NCI-H2107 treated with DMSO at 0.1 percent for 48 hours (cell line): ENCODE results near the gene PITRM1.
A peak's percentile ranks its signal among the peaks of the same experiment; 100 is the strongest.
"Not testable (repeated sequence)": the region's sequence is repeated elsewhere in the genome, so short reads cannot be mapped to it uniquely, and the experiment has no call there.

ENCODE experiments used
- DNase-seq: peaks from one replicate; lab custom pipeline; 2025; ENCODE audit not compliant: unreplicated experiment; lab: John Stamatoyannopoulos, UW

Gene PITRM1, protein sequence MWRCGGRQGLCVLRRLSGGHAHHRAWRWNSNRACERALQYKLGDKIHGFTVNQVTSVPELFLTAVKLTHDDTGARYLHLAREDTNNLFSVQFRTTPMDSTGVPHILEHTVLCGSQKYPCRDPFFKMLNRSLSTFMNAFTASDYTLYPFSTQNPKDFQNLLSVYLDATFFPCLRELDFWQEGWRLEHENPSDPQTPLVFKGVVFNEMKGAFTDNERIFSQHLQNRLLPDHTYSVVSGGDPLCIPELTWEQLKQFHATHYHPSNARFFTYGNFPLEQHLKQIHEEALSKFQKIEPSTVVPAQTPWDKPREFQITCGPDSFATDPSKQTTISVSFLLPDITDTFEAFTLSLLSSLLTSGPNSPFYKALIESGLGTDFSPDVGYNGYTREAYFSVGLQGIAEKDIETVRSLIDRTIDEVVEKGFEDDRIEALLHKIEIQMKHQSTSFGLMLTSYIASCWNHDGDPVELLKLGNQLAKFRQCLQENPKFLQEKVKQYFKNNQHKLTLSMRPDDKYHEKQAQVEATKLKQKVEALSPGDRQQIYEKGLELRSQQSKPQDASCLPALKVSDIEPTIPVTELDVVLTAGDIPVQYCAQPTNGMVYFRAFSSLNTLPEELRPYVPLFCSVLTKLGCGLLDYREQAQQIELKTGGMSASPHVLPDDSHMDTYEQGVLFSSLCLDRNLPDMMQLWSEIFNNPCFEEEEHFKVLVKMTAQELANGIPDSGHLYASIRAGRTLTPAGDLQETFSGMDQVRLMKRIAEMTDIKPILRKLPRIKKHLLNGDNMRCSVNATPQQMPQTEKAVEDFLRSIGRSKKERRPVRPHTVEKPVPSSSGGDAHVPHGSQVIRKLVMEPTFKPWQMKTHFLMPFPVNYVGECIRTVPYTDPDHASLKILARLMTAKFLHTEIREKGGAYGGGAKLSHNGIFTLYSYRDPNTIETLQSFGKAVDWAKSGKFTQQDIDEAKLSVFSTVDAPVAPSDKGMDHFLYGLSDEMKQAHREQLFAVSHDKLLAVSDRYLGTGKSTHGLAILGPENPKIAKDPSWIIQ

DNA sequence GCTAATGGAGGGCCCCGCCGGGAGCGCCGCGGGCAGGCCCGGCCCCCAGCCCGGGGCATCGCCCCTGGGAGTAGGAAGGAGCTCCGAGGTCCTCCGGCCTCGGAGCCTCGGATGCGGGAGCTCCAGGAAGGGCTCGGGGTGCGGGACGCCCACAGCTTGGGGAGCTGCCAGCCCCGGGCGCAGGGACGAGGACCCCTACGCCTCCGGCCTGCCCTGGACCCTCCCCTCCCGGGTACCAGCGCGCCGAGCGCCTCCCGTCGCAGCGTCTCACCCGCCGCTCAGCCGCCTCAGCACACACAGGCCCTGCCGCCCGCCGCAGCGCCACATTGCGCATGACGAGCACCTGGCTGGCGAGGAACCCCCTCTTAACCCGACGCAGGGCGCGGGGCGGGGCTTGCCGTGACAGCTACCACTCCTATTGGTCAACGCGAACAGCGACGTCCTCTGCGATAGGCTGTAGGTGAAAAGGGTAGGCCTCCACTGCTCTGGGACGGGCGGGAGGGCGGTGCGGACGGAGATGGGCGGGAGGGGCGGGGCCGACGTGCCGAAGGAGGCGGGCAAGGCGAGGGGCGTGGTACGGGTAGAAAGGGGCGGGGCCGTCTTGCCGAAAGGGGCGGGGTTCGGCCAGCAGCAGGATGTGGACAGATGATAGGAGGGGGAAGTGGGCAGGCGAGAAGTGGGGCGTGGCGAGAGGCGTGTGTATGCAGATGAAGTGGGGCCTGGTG, at the start of gene PITRM1:
Gene PITRM1 (minus strand): TSS at position 337 of the 725 bp plus-strand sequence. CDS start 10 bp downstream, at position 327.
- DNase-seq, result peak; percentile 93

DNA sequence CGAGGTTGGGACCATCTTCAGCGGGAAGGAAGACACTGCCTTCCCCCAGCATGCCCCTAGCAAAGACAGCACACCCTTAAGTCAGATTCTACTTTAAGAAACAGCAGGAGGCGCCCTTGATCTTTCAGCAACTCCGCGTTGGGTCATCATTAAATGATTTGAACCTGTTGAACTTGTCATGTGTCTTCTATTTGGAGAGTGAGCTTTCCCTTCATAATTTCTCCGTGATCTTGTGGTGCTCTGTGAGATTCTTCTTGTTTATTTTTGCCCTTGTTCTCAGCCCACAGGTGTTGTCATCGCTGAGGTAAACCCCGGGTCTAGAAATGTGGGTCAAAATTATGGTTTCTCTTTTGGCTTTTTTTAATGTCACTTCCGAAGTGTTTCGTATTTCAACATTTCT, 49.5 kb upstream of the PITRM1 start:
- no peak for DNase-seq

DNA sequence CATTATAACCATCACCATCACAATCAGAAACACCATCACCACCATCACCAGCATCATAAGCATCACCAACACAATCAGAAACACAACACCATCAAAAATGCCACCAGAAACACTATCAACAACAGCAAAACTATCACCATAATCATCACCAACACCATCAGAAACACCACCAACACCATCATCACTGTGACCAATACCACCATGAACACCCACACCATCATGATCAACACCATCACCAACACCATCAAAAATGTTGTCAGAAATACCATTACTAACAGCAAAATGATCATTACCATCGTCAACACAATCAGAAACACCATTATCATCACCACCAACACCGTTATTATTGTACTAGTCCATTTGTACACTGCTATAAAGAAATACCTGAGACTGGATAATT, 49.0 kb upstream of the PITRM1 start:
- not testable (repeated sequence) for DNase-seq

DNA sequence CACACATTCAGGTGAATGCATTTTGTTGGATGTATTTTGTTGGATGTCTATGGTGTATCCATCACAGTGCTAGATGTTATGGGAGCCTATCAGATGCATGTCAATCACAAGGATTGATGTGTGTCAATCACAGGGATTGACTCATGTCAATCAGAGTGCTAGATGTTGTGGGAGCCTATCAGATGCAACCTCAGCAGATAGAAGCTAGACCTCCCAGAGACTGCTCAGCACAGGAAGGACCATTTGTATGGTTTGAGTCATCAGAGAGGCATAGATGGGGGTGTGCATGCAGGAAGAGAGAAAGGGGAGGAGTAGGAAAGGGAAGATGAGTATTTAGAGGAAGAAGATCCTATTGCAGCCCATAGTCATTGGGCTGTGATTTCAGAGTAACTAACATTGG, 48.3 kb upstream of the PITRM1 start:
- no peak for DNase-seq

DNA sequence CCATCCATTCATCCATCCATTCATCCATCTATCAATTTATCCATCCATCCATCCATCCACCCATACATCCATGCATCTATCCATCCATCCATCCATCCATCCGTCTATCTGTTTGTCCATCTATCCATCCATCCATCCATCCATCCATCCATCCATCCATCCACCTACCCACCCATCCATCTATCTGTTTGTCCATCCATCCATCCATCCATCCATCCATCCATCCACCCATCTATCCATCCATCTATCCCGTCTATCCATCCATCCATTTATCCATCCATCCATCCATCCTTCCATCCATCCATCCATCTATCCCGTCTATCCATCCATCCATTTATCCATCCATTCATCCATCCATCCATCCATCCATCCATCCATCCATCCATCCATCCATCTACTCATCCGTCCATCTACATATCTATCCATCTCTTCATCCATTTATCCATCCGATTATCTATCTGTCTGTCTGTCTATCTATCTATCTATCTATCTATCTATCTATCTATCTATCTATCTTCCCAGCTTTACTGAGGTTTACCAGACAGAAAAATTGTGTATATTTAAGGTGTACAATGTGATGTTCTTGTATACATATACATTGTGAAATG, 46.5 kb upstream of the PITRM1 start:
- not testable (repeated sequence) for DNase-seq

DNA sequence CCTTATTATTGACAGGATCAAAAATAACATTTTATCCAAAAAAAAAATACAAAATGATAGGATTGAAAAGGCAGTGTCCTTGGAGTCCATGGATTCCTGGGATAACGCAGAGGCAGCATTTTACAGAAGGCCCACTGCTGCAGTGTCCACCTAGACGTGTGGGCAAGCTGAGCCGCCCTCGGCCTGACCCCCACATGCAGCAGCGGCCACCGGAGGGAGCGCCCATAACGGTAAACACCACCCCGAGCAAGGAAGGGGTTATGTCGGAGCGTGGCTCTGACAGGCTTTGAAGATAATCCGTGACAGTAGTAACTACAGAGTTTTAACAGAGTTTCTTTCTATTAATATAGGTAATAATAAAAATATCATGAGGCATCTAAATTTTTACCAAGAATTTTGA, 45.3 kb upstream of the PITRM1 start:
- DNase-seq, result no peak

DNA sequence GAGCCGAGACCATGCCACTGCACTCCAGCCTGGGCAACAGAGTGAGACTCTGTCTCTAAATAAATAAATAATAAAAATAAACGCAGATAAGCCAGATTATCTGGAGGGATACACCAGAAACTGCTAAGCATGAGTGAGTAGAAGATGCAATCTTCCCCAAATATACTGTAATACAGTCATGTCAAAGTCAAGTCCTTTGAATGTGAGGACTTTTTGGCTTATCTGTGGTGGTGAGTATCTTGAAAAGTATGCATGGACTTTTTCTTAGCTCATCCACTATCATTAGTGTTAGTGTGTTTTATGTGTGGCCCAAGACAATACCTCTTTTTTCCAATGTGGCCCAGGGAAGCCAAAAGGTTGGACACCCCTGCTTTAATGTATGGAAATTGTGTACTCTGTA, 44.7 kb upstream of the PITRM1 start:
- no peak for DNase-seq

DNA sequence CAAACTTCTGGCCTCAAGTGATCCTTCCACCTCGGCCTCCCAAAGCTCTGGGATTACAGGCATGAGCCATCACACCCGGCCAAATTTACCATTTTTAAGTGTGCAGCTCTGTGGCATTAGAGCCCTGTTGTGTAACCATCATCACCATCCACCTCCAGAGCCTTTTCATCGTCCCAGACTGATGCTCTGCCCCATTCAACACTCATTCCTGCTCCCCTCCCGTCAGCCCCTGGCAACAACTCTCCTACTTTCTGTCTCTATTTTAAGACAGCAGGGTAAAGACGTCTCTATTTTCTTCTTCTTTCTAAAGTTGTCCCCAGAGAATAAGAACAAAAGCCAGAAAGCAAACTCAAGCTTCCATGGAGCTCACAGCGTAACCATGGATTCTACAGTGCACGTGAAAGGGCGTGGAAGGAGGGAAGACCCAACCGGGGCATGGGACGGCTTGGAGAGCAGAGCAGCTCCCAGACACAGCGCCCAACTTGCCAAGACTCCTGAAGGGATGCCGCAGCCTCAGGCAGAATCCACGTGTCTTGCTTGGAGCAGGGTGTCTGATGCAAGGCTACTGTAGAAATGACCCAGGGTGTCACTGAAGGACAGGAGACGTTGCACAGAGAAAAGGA, 42.7 kb upstream of the PITRM1 start:
- DNase-seq, result no peak

DNA sequence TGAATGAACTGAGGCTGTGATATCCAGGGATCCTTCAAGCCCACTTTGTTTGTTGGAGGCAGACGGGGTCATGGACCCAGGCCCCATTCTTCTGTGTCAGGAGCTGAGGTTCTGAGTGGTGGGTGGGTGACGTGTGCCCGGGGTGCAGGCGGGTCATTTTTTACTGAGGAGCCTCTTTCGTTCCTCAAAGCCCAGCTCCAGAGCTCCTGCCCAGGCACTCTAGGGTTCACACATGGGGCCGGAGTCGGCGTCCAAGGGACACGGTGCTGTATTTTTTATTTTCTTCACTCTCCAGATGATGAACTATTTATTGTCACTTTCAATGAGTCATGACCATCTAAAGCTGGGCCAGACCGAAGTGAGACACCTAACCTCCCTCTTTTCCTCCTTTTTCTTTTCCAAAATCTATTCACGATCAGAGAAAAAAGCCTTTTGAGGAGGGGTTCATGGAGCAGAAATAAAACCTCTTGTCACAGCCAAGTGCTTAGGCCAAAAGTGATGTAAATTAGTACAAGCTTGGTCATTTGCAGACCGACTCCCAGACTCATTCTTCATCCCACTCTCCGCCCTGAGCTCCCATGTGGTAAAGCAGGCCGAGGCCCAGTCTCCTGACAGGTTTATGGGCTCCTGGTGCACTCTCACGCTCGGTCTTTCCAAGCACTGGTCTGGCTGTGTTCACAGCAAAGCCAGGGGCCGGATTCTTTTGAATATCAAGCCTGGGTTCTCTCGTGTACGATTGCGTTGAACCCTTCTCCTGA, 41.4 kb upstream of the PITRM1 start:
- DNase-seq, result no peak

DNA sequence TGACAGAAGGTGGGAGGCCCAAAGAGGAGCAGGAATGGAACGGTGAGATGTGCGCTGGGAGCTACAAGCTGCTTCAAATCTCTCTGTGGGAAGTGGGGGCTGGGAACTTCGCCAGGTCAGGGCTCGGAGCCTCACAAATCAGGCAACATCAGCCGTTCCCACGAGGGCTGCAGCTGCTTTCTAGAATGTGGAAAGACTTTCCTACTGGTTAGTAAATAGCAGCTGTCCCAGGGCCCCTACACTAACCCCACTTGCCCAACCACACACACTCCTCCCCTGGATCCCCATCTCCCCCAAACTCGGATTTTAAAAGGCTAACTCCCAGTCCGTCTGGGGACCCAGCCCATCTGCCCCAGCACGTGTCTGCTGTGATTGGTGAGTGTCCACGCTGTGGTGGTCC, 40.6 kb upstream of the PITRM1 start:
- DNase-seq, result no peak

DNA sequence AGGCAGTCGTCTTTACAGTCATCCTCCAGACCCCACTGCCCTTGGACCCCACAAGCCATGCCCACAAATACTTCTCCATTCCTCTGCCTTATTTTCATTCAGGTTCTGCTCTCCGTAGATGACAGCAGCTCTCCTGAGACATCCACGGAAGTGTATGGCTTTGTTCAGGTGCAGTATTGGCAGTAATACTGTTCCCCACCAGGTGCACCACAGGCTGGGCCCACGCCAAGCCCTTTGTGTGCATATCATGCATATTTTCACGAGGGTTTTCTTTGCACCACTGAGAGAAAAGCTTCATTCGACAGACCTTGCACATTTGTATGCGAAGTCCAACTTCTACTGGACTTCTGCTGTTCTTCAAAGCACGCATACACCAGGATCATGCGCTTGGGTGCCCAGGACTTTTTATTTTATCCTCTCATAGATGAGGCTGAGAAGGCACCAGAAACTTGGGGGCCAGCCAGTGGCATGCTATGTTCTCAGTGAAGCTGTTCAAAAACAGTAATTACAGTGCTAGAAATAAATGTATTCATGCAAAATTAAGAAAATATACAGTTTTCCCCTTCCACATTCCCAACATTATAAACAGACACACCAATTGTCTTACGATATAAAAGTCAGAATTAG, 37.8 kb upstream of the PITRM1 start:
- DNase-seq, result no peak

DNA sequence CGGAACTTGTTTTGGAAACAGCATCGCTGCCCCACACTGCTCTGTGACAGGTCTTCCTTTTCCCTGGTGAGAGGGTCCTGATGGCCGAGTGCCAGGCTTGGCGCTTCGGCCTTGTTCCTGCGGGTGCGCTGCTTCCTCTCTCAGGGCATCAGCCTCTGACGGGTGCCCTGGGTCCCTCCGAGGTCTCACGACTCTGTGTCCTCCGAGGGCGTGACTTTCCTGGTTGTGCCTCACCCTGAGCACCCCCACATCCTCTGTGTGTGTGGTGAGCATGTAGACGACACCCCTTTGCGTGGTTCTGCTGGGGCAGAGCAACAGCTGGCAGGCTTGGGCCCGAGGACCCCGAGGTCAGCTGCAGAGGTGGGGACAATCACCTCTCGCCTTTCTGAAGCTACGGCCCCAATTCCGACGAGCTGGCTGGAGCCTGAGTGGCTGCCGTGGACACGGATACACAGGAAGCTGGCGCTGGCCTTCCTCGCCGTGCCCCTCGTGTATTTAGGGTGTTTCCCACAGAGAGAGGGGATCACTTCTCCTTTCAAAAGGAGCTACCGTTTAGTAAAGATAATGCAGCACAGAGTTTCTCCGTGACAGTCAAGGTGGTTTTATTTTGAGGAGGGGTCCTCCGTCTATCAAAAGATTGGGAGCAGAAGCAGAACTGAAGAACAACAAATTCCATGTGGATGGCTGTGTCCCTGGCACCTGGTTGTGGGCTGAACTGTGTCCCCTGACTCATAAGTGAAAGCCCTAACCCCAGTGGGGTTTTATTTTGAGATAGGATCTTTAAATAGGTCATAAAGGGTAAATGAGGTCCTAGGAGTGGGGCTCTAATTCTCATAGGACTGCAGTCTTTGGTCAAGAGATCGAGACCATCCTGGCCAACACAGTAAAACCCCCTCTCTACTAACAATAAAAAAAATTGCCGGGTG, 36.2 kb upstream of the PITRM1 start:
- no peak for DNase-seq

DNA sequence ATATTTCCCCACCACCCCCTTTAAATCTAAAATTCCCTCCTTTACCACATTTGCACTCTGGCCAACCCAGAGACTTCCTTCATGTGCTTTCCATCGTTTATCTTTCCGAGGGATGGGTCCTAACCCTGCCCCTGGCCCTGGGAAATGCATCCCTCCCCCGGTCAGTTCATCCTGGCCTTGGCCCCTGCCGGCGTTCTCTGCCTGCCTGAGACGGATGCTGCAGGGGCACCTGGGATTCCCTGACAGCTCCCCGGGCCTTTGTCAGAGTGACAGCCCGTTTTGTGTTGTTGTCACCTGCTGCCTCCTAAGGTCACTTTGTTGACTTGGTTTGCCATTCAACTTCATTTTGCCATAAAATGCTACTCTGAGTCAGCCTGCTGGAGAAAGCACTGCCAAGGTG, 34.8 kb upstream of the PITRM1 start:
- DNase-seq, result no peak

DNA sequence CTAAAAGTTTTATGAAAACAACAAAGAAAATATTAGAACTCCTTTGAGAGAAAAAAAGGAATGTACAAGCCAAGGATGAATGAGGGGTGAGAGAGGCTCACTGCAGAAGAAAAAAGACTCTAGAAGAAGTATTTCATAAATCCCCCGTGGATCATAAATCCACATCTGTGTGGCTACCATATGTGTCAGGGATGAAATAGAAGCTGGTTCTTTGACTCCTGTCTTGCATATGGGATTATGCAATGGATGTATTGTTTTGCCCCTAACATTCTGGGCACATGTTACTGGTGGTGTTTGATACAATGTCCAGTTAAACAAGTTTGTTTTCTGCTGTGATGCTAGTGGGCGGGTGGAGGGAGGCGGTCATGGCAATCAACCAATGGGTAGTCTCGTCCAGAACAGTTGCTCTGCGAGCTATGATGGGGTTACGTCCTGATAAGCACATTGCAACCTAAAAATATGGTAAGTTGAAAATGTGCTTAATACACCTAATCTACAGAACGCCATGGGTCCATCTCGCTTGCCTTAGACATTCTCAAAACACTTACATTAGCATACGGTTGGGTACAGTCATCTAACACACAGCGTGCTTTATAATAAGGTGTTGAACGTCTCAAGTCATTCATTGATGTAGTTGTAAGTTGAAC, 34.1 kb upstream of the PITRM1 start:
- no peak for DNase-seq

DNA sequence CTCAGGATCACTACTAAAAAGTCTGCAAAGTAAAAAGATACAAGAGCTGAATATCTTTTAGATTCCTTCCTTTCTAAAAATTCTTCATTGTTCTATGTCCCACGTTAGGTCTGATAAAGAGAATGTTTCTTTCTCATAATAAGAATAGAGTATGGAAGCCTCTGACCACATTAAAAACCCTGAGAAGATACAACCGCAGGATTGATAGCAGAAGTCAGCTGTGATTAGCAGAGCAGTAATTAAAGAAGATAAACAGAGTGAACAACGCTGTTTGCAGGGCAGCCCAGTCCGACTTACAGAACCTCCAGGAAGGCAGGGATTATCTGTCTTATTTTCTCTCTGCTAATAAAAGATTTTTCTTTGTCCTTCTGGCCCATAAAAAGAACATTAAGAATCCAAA, 31.4 kb upstream of the PITRM1 start:
- DNase-seq, result no peak

DNA sequence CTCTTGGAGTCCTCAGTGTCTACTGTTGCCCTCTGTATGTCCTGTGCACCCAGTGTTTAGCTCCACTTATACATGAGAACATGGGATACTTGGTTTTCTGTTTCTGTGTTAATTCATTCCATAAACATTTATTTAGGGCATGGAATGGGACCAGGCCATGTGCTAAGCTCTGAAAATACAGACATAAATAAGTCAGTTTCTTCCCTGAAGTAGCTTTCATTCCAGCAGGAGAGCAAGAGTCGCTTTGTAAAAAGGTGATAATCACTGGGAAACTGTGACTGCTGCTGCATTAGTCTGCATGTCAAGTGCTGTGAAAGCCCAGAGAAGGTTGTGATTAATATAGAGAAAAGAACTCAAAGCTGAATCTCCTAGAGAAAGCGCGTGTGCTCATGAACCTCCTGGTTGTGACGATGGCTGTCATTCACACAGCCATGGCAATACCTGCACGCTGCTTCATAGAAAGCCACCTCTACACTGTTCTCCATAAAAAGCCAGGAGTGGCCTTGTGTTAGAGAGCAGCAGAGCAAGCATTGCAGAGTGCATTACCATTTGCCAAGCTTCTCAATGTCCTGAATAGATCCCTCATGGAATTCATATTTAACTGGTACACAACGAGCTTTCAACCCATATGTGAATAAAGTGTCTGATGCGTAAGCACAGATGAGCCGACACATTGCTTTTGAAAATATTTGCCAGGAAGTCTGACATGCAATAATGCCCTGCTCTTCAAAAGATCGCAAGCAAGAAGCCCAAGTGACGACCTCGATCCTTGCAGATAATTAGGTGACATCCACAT, 30.6 kb upstream of the PITRM1 start:
- DNase-seq, result no peak

DNA sequence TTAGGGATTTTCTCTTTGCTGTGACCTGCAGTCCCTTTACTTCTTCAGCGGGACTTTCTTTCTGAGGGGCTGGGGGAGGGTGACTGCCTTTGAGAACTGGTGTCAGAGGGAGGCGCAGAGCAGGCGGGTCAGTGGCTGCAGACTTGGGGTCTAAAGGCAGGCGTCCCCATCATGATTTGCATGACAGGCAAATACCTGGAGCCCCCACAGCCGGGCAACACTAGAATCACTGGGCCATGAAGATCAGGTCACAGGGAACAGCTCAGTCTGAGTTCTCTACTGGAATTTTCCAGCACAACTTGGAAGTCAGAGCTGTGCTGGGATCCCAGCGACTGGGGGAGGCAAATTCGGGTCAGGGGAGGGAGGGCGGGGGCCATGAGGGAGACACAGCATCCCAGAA, 29.2 kb upstream of the PITRM1 start:
- DNase-seq, result no peak
